22Rv1 (cell line): ENCODE data around the gene STX3.
A peak's percentile ranks its signal among the peaks of the same experiment; 100 is the strongest.

Experiments
- ZFX ChIP-seq: fragments of 450-650 bp; IDR thresholded peaks from 2 replicates; pipeline ENCODE4 v1.6.1; 2017; ENCODE audit warnings: antibody characterized with exemption, borderline replicate concordance
- TF ChIP-seq, protein P1 (sequence below): fragments of 450-650 bp; IDR thresholded peaks from 2 replicates; pipeline ENCODE4 v1.5.1; 2017; ENCODE audit warnings: mild to moderate bottlenecking

DNA sequence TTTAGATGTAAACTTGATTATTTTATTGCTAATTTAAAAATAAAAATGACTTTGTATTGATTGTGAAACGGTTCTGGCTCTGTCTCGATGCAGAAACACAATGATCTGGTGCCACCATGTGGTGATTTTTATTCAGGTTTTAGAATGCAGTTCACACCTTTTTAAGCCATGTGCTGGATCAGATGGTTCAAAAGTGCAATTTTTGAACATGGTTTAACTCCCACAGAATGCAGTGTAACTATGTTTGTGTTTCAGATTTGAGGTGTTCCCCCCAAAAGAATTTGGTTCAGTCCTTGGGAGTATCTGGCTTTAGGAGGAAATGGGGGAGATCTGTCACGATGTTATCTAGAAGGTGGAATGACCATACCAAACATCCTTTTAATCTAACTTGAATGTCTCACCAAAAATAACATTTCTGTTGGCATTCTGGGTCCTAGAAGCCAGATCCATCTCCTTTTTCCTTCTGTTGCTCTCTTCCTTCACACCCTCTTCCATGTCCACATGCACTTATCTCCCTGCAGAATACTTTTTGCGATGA, 47.5 kb downstream of the STX3 start:
- TF ChIP-seq, protein P1, sequence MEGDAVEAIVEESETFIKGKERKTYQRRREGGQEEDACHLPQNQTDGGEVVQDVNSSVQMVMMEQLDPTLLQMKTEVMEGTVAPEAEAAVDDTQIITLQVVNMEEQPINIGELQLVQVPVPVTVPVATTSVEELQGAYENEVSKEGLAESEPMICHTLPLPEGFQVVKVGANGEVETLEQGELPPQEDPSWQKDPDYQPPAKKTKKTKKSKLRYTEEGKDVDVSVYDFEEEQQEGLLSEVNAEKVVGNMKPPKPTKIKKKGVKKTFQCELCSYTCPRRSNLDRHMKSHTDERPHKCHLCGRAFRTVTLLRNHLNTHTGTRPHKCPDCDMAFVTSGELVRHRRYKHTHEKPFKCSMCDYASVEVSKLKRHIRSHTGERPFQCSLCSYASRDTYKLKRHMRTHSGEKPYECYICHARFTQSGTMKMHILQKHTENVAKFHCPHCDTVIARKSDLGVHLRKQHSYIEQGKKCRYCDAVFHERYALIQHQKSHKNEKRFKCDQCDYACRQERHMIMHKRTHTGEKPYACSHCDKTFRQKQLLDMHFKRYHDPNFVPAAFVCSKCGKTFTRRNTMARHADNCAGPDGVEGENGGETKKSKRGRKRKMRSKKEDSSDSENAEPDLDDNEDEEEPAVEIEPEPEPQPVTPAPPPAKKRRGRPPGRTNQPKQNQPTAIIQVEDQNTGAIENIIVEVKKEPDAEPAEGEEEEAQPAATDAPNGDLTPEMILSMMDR: peak; percentile 69
- no peak for TF ChIP-seq ZFX
